K562 (cell line): ENCODE measurements around the gene KCNJ13. TPM values are rescaled to one million over a fixed set of nuclear protein-coding genes. Genes with fewer than 3 reads are reported as not detected.

Experiments used
- ATAC-seq: fragments of 200-7000 bp; cut with Tn5 transposase; 3 replicates; pipeline ENCODE4 v1.9.1; 2020; ENCODE audit warnings: moderate library complexity
- BruUV-seq: library from RNA; stranded (reverse); fragments of 400-500 nt; replicated peaks from 2 replicates; lab custom pipeline; 2021; lab: Mats Ljungman, UMichigan
- CTCF ChIA-PET: fragments of 300-600 bp; formaldehyde crosslinking; extraction: SDS; loops from one replicate; lab custom pipeline; 2021; ENCODE audit warnings: low intra/inter-chr PET ratio; lab: Yijun Ruan, JAX
- POLR2A ChIA-PET: fragments of 300-600, 350-650 bp; sonication (Branson Sonifier 250); formaldehyde crosslinking; extraction: SDS; loops from one replicate; lab custom pipeline; 2021; ENCODE audit warnings: antibody characterized with exemption, inconsistent platforms; lab: Yijun Ruan, JAX
- DNase-seq, 4 experiments: peaks; one replicate each; pipeline versions ENCODE4 v3.0.0 to v3.0.0-alpha.2; 2011 to 2018; ENCODE audit warnings: low spot score in 3 of 4, mixed read lengths in 3 of 4; ENCODE audit errors: extremely low read depth in 1 of 4
- FAIRE-seq: peaks from 2 replicates; lab custom pipeline; 2011; peaks lifted over from hg19 to GRCh38; lab: Jason Lieb, UNC
- H2AFZ ChIP-seq: 2 replicates; pipeline ENCODE4 v1.6.0; 2011; ENCODE audit warnings: low read depth, low read length, control low read depth, inconsistent platforms
- H3K27ac ChIP-seq: fragments of 200-600 bp; 3 replicates; pipeline ENCODE4 v1.8.0; 2011; ENCODE audit warnings: low read depth, mild to moderate bottlenecking, control low read depth, inconsistent platforms, low read length, moderate library complexity, mixed read lengths; ENCODE audit errors: extremely low read depth
- H3K27me3 ChIP-seq, 2 experiments: fragments of 300-600 bp in 1 of 2; 2 replicates in 1 of 2; 3 replicates in 1 of 2; pipeline versions ENCODE4 v1.6.0 to v1.8.0; 2011; ENCODE audit warnings: inconsistent platforms in 2 of 2, low read length in 2 of 2, mild to moderate bottlenecking in 1 of 2, mixed read lengths in 1 of 2, moderate library complexity in 1 of 2; ENCODE audit not compliant: control insufficient read depth in 2 of 2, insufficient read depth in 2 of 2
- H3K36me3 ChIP-seq: fragments of 300-600 bp; 3 replicates; pipeline ENCODE4 v1.8.0; 2011; ENCODE audit warnings: mild to moderate bottlenecking, low read length, inconsistent platforms; ENCODE audit not compliant: control insufficient read depth, insufficient read depth
- H3K4me1 ChIP-seq, 2 experiments: fragments of 200-600 bp in 1 of 2; replicated peaks in 1 of 2; 2 replicates in 1 of 2; 3 replicates in 1 of 2; pipeline versions ENCODE4 v1.5.1 to v1.8.0; 2011; ENCODE audit warnings: inconsistent platforms in 2 of 2, low read length in 2 of 2, mild to moderate bottlenecking in 1 of 2, mixed read lengths in 1 of 2, moderate library complexity in 1 of 2; ENCODE audit not compliant: control insufficient read depth in 2 of 2, insufficient read depth in 2 of 2
- H3K4me2 ChIP-seq: 2 replicates; pipeline ENCODE4 v1.6.1; 2011; ENCODE audit warnings: low read length, control low read depth, inconsistent platforms, mixed read lengths; ENCODE audit not compliant: insufficient read depth
- H3K4me3 ChIP-seq: fragments of 200-600 bp; sonication (generic), shearing (Covaris generic); 2 replicates; pipeline ENCODE4 v1.5.1; 2016; ENCODE audit warnings: control low read depth, inconsistent platforms
- H3K79me2 ChIP-seq: fragments of 200-600 bp; 3 replicates; pipeline ENCODE4 v1.8.0; 2011; ENCODE audit warnings: low read length, inconsistent platforms; ENCODE audit not compliant: control insufficient read depth, insufficient read depth
- H3K9ac ChIP-seq, 2 experiments: 2 replicates each; pipeline versions ENCODE4 v1.6.0 to v1.6.1; 2011; ENCODE audit warnings: low read depth in 2 of 2, low read length in 2 of 2, control low read depth in 1 of 2, inconsistent platforms in 1 of 2, mild to moderate bottlenecking in 1 of 2, mixed read lengths in 1 of 2; ENCODE audit not compliant: insufficient read depth in 1 of 2
- H3K9me1 ChIP-seq: one replicate; pipeline ENCODE4 v1.6.0; 2011; ENCODE audit warnings: inconsistent platforms, mild to moderate bottlenecking, low read length, moderate library complexity; ENCODE audit not compliant: control insufficient read depth, insufficient read depth
- H3K9me3 ChIP-seq: replicated peaks from 2 replicates; pipeline ENCODE4 v1.5.1; 2011; ENCODE audit warnings: low read depth, low read length, inconsistent platforms; ENCODE audit not compliant: control insufficient read depth, insufficient read depth
- H4K20me1 ChIP-seq: replicated peaks from 2 replicates; pipeline ENCODE4 v1.6.1; 2011; ENCODE audit warnings: low read length, inconsistent platforms, mixed read lengths; ENCODE audit not compliant: control insufficient read depth, insufficient read depth
- KLF10 ChIP-seq: fragments of 250-450 bp; sonication (Bioruptor Pico); IDR thresholded peaks from 2 replicates; pipeline ENCODE4 v1.6.1; 2021; ENCODE audit warnings: matching md5 sums
- NFATC3 ChIP-seq: fragments of 450-650 bp; IDR thresholded peaks from 2 replicates; pipeline ENCODE4 v1.6.1; 2017; ENCODE audit warnings: mild to moderate bottlenecking
- TCFL5 ChIP-seq: fragments of 250-450 bp; sonication (Bioruptor Pico); conservative IDR thresholded peaks from 2 replicates; pipeline ENCODE4 v1.6.1; 2021; ENCODE audit warnings: mild to moderate bottlenecking, moderate library complexity, matching md5 sums
- TRIM24 ChIP-seq, 2 experiments: fragments of 450-650 bp; IDR thresholded peaks; 2 replicates each; pipeline ENCODE4 v1.6.1; 2016
- WGBS: fragments of 100-300 bp; shearing (Covaris generic); methylation state at CpG from one replicate; pipeline ENCODE4 v1.1.6; 2016; ENCODE audit warnings: low coverage, mixed read lengths; ENCODE audit not compliant: insufficient coverage; ENCODE audit errors: missing lambda C conversion rate; 5-methylcytosine and 5-hydroxymethylcytosine counted together
- in situ Hi-C: fragments of 300-500 bp; cut with MboI; formaldehyde crosslinking; loops from 4 replicates; pipeline ENCODE4 v1.15.0; 2018; ENCODE audit warnings: inconsistent platforms, mixed read lengths
- intact Hi-C: fragments of 100-400 bp; cut with micrococcal nuclease; formaldehyde crosslinking; loops from 2 replicates; pipeline ENCODE4 v1.14.2; 2022
- polyA plus RNA-seq, 8 experiments: library from polyadenylated mRNA; depleted of rRNA in 4 of 8; stranded (reverse) in 5 of 8; unstranded in 3 of 8; fragments of >200 nt; fragmentation: Nextera tagmentation in 2 of 8; fragmentation: Illumina TruSeq in 1 of 8; extraction: Ambion mirVana in 2 of 8; extraction: Trizol in 1 of 8; gene quantifications; 2 replicates each; pipeline versions ENCODE4 v1.2.1 to v1.2.3, GENCODE V29; 2011 to 2014; ENCODE audit warnings: inconsistent platforms in 1 of 8, missing spikeins in 1 of 8
- total RNA-seq, 7 experiments: library from RNA; depleted of rRNA in 6 of 7; stranded (reverse); fragments of >200 nt in 6 of 7; fragmentation: Illumina TruSeq in 2 of 7; extraction: Trizol in 2 of 7; gene quantifications; 2 replicates each; pipeline versions ENCODE4 v1.2.1 to v1.2.3, GENCODE V29; 2011 to 2021; ENCODE audit warnings: low replicate concordance in 1 of 7

KCNJ13 gene
- total and polyA plus RNA-seq, 9 of the 15 experiments (the other 6 are each of a cell fraction or from before 2014, with no cell fraction given) = 0.45 TPM; not detected in 8

DNA sequence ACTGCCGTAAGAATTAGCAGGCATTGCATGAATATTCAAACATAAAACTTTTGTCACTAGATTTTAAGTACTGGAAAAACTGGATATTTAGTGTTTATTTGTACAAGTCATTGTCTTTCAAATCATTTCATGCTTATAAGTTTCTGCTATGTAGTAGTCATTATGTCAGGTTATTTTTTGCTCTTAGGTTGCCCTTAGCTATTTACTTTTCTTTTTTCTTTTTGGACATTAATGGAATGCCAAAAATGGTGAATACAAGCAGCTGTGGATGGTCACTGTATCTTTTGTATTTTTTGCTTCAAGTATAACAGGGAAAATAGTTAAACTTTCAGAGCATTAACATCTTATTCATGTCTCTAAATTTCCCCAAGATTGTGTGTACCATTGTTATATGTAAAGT lies 18.6 kb upstream of the KCNJ13 start:
- Histone ChIP-seq H3K27ac (no peak overlapping the region), H3K9me1 (no peaks in the 10 kb centered on the region), H3K36me3 (peaks cover 87% of the 10 kb centered on the region), H3K4me2 (no peak overlapping the region), H3K9me3 (no peaks in the 10 kb centered on the region), H4K20me1 (no peaks in the 10 kb centered on the region), H3K4me1 (no peaks in the 10 kb centered on the region), H3K4me3 (no peak overlapping the region), H2AFZ (no peak overlapping the region), H3K79me2 (no peaks in the 10 kb centered on the region), H3K9ac (no peak overlapping the region), H3K27me3 (no peaks in the 10 kb centered on the region)
- in situ Hi-C loops (no loop called here), intact Hi-C loops (no loop called here)
- ChIA-PET CTCF (no interaction called here), POLR2A (interaction anchor here (0.7 kb wide), 1 partner anchor 432 kb away, joined by 3 read pairs; no protein-coding TSS in a partner anchor)
- no peak for FAIRE-seq
- WGBS = 88% methylated on average over 1 of the region's 1 CpG
- no peak for TF ChIP-seq TCFL5 (CRISPR knock-in tag)
- no peak for ATAC-seq
- BruUV-seq = no TSS peak
- no peak for DNase-seq

DNA sequence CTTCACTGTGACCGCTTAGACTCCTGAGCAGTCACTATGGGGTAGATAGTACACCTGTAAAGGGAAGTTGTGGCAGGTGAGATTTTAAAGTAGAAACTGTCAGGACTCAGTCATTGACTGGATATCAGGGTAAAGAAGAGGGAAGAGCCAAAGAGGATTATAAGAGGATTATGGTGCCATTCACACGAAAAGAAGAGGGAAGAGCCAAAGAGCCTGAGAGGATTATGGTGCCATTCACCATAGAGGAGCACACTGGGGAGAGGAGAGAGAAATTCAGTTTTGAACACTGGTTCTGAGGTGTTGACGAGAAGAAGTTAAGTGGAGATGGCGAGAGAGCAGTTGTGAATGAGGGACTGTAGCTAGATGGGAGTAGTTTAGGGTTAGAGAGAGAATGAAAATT lies 16.9 kb upstream of the KCNJ13 start:
- H4K20me1 ChIP-seq = no peaks in the 10 kb centered on the region
- in situ Hi-C loops = no loop called here
- no peaks in the 10 kb centered on the region for H3K79me2 ChIP-seq
- no peaks in the 10 kb centered on the region for H3K4me1 ChIP-seq
- no peak overlapping the region for H3K27ac ChIP-seq
- CTCF ChIA-PET = no interaction called here
- WGBS = 100% methylated on average over 1 of the region's 4 CpGs
- DNase-seq = no peak
- no peak overlapping the region for H3K9ac ChIP-seq
- no peak overlapping the region for H2AFZ ChIP-seq
- intact Hi-C loops = no loop called here
- H3K9me3 ChIP-seq = no peaks in the 10 kb centered on the region
- POLR2A ChIA-PET = no interaction called here
- FAIRE-seq = no peak
- H3K36me3 ChIP-seq = peaks cover 93% of the 10 kb centered on the region
- no peak for TF ChIP-seq TRIM24 (IDR thresholded peaks at IDR 0.05)
- no peak for TF ChIP-seq KLF10 (CRISPR knock-in tag)
- TF ChIP-seq NFATC3 = no peak
- no peak overlapping the region for H3K4me2 ChIP-seq
- no peak overlapping the region for H3K4me3 ChIP-seq
- H3K27me3 ChIP-seq = no peaks in the 10 kb centered on the region
- H3K9me1 ChIP-seq = no peaks in the 10 kb centered on the region
- ATAC-seq = no peak
- no TSS peak for BruUV-seq
